Vagina (tissue), 2 donors: Measurements from ENCODE around the gene ZNF776. TPM values are rescaled to one million over a fixed set of nuclear protein-coding genes. Genes with fewer than 3 reads are reported as not detected.
"Not testable (repeated sequence)": the region's sequence is repeated elsewhere in the genome, so short reads cannot be mapped to it uniquely, and the experiment has no call there.

ENCODE experiments used
- DNase-seq, 2 donors: peaks; one replicate each; pipeline ENCODE4 v3.0.0-alpha.2; 2017; ENCODE audit errors: extremely low spot score in 2 of 2
- H3K27ac ChIP-seq: fragments of 200-600 bp; sonication (generic); one replicate; pipeline ENCODE4 v1.5.1; 2019
- H3K27me3 ChIP-seq: fragments of 200-600 bp; sonication (generic); one replicate; pipeline ENCODE4 v1.5.1; 2019
- H3K36me3 ChIP-seq, 2 donors: fragments of 200-600 bp; sonication (generic); one replicate each; pipeline ENCODE4 v1.5.1; 2017 to 2019
- H3K4me1 ChIP-seq: fragments of 200-600 bp; sonication (generic); one replicate; pipeline ENCODE4 v1.5.1; 2019
- H3K4me3 ChIP-seq, 2 donors: fragments of 200-600 bp; sonication (generic); 1 replicate in 1 of 2; 2 replicates in 1 of 2; pipeline ENCODE4 v1.5.1; 2016 to 2019
- H3K9me3 ChIP-seq: fragments of 200-600 bp; sonication (generic); one replicate; pipeline ENCODE4 v1.5.1; 2019
- POLR2A ChIP-seq, 2 donors: fragments of 450-650 bp; IDR thresholded peaks; one replicate each; pipeline ENCODE4 v1.6.1; 2017; ENCODE audit warnings: antibody characterized with exemption in 2 of 2, mild to moderate bottlenecking in 2 of 2, moderate library complexity in 2 of 2
- POLR2AphosphoS5 ChIP-seq, 2 donors: sonication (generic); formaldehyde crosslinking; IDR thresholded peaks; one replicate each; pipeline ENCODE4 v1.9.0; 2017; ENCODE audit warnings: antibody characterized with exemption in 2 of 2, mild to moderate bottlenecking in 2 of 2, low read depth in 1 of 2; ENCODE audit not compliant: insufficient read depth in 1 of 2
- intact Hi-C: fragments of 100-400 bp; cut with DNase I; formaldehyde crosslinking; loops from one replicate; pipeline ENCODE4 v1.15.1; 2023
- total RNA-seq: library from RNA; depleted of rRNA; stranded (reverse); fragments of >200 nt; gene quantifications from one replicate; pipeline ENCODE4 v1.2.3, GENCODE V29; 2016
- TF ChIP-seq, protein P1 (sequence below), 3 experiments: fragments of 450-650 bp in 2 of 3; fragments of 200-600 bp in 1 of 3; sonication (generic) in 1 of 3; IDR thresholded peaks; one replicate each; pipeline ENCODE4 v1.5.1; 2017 to 2019; ENCODE audit warnings: antibody characterized with exemption in 3 of 3, mild to moderate bottlenecking in 2 of 3, moderate library complexity in 2 of 3

Gene ZNF776
- total RNA-seq, 1 donor from 2014 or later: 6.9 TPM

GRCh38 chr19:57789288-57789687, 42.7 kb downstream of the ZNF776 start:
- Histone ChIP-seq H3K27me3 (no peaks in the 10 kb centered on the region), H3K36me3 (peaks cover 0 to 60% of the 10 kb centered on the region in 2 donors), H3K4me1 (no peaks in the 10 kb centered on the region), H3K4me3 (no peak overlapping the region), H3K27ac (no peak overlapping the region), H3K9me3 (peaks cover 38% of the 10 kb centered on the region)
- no peak for TF ChIP-seq POLR2AphosphoS5 (IDR thresholded peaks at IDR 0.05; ENCODE audit: insufficient read depth in 1 of 2, low read depth in 1 of 2)
- TF ChIP-seq, protein P1, sequence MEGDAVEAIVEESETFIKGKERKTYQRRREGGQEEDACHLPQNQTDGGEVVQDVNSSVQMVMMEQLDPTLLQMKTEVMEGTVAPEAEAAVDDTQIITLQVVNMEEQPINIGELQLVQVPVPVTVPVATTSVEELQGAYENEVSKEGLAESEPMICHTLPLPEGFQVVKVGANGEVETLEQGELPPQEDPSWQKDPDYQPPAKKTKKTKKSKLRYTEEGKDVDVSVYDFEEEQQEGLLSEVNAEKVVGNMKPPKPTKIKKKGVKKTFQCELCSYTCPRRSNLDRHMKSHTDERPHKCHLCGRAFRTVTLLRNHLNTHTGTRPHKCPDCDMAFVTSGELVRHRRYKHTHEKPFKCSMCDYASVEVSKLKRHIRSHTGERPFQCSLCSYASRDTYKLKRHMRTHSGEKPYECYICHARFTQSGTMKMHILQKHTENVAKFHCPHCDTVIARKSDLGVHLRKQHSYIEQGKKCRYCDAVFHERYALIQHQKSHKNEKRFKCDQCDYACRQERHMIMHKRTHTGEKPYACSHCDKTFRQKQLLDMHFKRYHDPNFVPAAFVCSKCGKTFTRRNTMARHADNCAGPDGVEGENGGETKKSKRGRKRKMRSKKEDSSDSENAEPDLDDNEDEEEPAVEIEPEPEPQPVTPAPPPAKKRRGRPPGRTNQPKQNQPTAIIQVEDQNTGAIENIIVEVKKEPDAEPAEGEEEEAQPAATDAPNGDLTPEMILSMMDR (IDR thresholded peaks at IDR 0.05): no peak
- no peak for TF ChIP-seq POLR2A (IDR thresholded peaks at IDR 0.05)
- intact Hi-C loops: no loop called here
- no peak for DNase-seq

- intact Hi-C loops, DNase-seq, H3K4me1 ChIP-seq, H3K4me3 ChIP-seq, H3K9me3 ChIP-seq, H3K27me3 ChIP-seq, H3K27ac ChIP-seq: not testable (repeated sequence)
- H3K36me3 ChIP-seq: peaks cover 0 to 40% of the 10 kb centered on the region in 2 donors
These were observed 50.0 kb downstream of the ZNF776 start for GRCh38 chr19:57796580-57796979.

DNA sequence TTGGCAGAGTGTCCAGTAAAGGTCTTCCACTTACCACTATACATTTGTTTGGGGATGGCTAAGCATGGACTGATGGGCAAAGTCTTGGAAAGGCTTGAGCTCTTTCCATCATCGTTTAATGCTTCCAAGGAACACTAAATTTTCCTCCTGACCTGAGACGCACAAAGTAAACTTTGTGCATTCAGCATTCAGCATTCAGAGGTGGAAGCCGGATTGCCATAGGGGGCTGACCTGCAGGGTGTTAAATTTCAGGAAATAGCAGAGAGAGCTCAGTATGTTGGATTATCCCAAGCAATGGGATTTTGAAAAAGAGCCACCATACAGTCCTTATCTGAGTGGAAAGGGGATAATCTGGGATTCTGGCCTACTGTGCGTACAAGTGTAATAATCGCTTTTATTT, 54.1 kb downstream of the ZNF776 start:
- intact Hi-C loops: no loop called here
- Histone ChIP-seq H3K9me3 (no peaks in the 10 kb centered on the region), H3K27me3 (no peaks in the 10 kb centered on the region), H3K36me3 (peaks cover 0 to 7% of the 10 kb centered on the region in 2 donors), H3K4me1 (peaks cover 25% of the 10 kb centered on the region), H3K27ac (no peak overlapping the region), H3K4me3 (no peak overlapping the region)
- TF ChIP-seq, protein P1 (IDR thresholded peaks at IDR 0.05): no peak
- TF ChIP-seq POLR2AphosphoS5 (IDR thresholded peaks at IDR 0.05; ENCODE audit: insufficient read depth in 1 of 2, low read depth in 1 of 2): no peak
- TF ChIP-seq POLR2A (IDR thresholded peaks at IDR 0.05): no peak
- no peak for DNase-seq

DNA sequence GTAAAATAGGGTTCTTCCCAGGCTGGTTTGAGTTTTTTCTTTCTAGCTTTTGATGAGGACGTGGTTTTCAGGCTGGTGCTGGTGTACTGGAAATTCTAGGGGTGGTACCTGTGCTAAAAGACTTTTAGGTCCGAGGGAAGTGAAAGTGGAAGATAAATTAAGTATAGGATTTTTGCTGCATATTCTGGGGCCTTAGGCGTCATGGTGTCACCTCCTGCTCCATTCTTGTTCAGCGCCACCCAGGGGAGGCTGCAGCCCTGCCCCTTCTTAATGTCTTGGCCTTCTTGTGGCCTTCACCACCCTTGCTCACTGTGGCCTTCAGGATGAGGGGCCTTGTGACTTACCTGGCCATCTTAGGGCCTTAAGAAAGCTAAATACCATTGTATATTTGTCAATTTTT, 55.7 kb downstream of the ZNF776 start:
- Histone ChIP-seq H3K4me3 (no peak overlapping the region), H3K36me3 (no peaks in the 10 kb centered on the region), H3K27me3 (no peaks in the 10 kb centered on the region), H3K4me1 (peaks cover 32% of the 10 kb centered on the region), H3K9me3 (no peaks in the 10 kb centered on the region), H3K27ac (peak overlapping the region; percentile 18)
- DNase-seq: no peak
- intact Hi-C loops: no loop called here
- TF ChIP-seq, protein P1 (IDR thresholded peaks at IDR 0.05): no peak
- no peak for TF ChIP-seq POLR2AphosphoS5 (IDR thresholded peaks at IDR 0.05; ENCODE audit: insufficient read depth in 1 of 2, low read depth in 1 of 2)
- TF ChIP-seq POLR2A (IDR thresholded peaks at IDR 0.05): no peak

DNA sequence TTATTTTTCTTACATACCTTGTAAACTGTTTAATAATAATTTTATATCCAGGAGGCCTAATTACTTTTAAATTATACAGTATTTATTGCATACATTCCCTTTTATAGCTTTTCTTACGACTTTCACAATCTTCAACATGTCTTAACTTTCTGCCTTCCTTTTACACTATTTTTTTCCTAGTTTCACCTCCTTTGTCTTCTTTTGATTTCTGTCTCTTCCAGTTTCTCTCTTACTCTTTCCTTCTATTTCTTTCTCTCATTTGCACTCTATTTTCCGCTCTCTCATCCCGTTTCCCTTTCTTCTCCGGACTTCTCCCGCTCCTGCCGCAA, 56.6 kb downstream of the ZNF776 start:
- peaks cover 32% of the 10 kb centered on the region for H3K4me1 ChIP-seq

More for the DNA sequence above, 56.6 kb downstream of the ZNF776 start:
- no peak for DNase-seq
- no peaks in the 10 kb centered on the region for H3K9me3 ChIP-seq
- peak overlapping the region; percentile 79 for H3K27ac ChIP-seq
- no peaks in the 10 kb centered on the region for H3K27me3 ChIP-seq
- intact Hi-C loops: no loop called here
- H3K36me3 ChIP-seq: peaks cover 0 to 6% of the 10 kb centered on the region in 2 donors
- H3K4me3 ChIP-seq: peak overlapping the region; percentile 53 to 54
- TF ChIP-seq, protein P1 (IDR thresholded peaks at IDR 0.05): no peak
- TF ChIP-seq POLR2AphosphoS5 (IDR thresholded peaks at IDR 0.05; ENCODE audit: insufficient read depth in 1 of 2, low read depth in 1 of 2): no peak
- TF ChIP-seq POLR2A (IDR thresholded peaks at IDR 0.05): no peak
